ENCODE data around the gene MKX.

DNA sequence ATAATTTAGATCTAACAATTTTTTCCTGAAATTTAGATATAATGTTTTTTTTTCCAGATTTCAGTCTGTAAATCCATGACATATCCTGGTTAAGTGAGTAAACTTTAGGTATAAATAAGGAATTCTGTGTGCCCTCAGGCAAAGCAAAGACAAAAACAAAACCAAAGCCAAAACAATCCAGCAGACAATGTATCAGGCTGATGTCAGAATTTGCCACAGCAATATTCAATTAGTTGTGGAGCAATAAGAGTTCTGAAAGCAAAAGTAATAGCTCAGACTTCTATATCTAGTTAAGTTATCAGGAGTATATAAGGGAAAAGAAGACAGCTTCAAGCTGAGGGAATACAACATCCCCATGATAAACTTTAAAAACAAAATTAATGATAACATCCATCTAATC, 82.0 kb downstream of the MKX start:
- TF ChIP-seq REST (IDR thresholded peaks at IDR 0.05; ENCODE audit: insufficient replicate concordance, low read depth) (no peak), CTCF (IDR thresholded peaks at IDR 0.05; ENCODE audit: insufficient read depth, low read length) (no peak), POLR2AphosphoS5 (IDR thresholded peaks at IDR 0.05; ENCODE audit: low read depth) (no peak), SPI1 (IDR thresholded peaks at IDR 0.05; ENCODE audit: borderline replicate concordance, low read depth) (no peak), GABPA (IDR thresholded peaks at IDR 0.05; ENCODE audit: low read depth) (no peak)

Measured in HL-60 (cell line).